Upper lobe of left lung (tissue), 6 donors: Measurements from ENCODE around the gene SIM2. TPM values are rescaled to one million over a fixed set of nuclear protein-coding genes. Genes with fewer than 3 reads are reported as not detected.
A peak's percentile ranks its signal among the peaks of the same experiment; 100 is the strongest.

Experiments used
- ATAC-seq, 2 donors: fragments of 200-7000 bp; cut with Tn5 transposase; one replicate each; pipeline ENCODE4 v1.9.1; 2022; ENCODE audit warnings: mild to moderate bottlenecking in 2 of 2, moderate library complexity in 2 of 2; ENCODE audit not compliant: low FRiP score in 2 of 2
- DNase-seq, 2 donors: peaks; one replicate each; pipeline ENCODE4 v3.0.0-alpha.2; 2019 to 2020
- H3K27ac ChIP-seq, 4 donors: fragments of 200-600 bp; sonication (generic); one replicate each; pipeline ENCODE4 v1.5.1; 2016 to 2019
- H3K27me3 ChIP-seq, 4 donors: fragments of 200-600 bp; sonication (generic); one replicate each; pipeline ENCODE4 v1.5.1; 2017 to 2019
- H3K36me3 ChIP-seq, 4 donors: fragments of 200-600 bp; sonication (generic); one replicate each; pipeline ENCODE4 v1.5.1; 2016 to 2019
- H3K4me1 ChIP-seq, 4 donors: fragments of 200-600 bp; sonication (generic); one replicate each; pipeline ENCODE4 v1.5.1; 2018 to 2019
- H3K4me3 ChIP-seq, 4 donors: fragments of 200-600 bp; sonication (generic); one replicate each; pipeline ENCODE4 v1.5.1; 2017 to 2019; ENCODE audit warnings: mild to moderate bottlenecking in 2 of 4, moderate library complexity in 1 of 4
- H3K9me3 ChIP-seq, 4 donors: fragments of 200-600 bp; sonication (generic); one replicate each; pipeline ENCODE4 v1.5.1; 2018 to 2019
- EP300 ChIP-seq, 4 donors: sonication (generic); formaldehyde crosslinking; IDR thresholded peaks; one replicate each; pipeline ENCODE4 v1.5.1; 2017; ENCODE audit warnings: antibody characterized with exemption in 4 of 4, control low read depth in 2 of 4
- POLR2A ChIP-seq, 4 donors: fragments of 450-650 bp; IDR thresholded peaks; one replicate each; pipeline ENCODE4 v1.5.1; 2016 to 2017; ENCODE audit warnings: antibody characterized with exemption in 4 of 4, mild to moderate bottlenecking in 2 of 4
- POLR2AphosphoS5 ChIP-seq, 2 donors: sonication (generic); formaldehyde crosslinking; IDR thresholded peaks; one replicate each; pipeline ENCODE4 v1.5.1; 2017; ENCODE audit warnings: antibody characterized with exemption in 2 of 2
- WGBS, 2 donors: methylation state at CpG; one replicate each; pipeline ENCODE4 v1.1.5; 2017 to 2018; 5-methylcytosine and 5-hydroxymethylcytosine counted together
- total RNA-seq, 6 donors: library from RNA; depleted of rRNA in 4 of 6; stranded (reverse); fragments of >200 nt in 4 of 6; gene quantifications; one replicate each; pipeline versions ENCODE4 v1.1.0 to v1.2.1, GENCODE V29; 2016 to 2021
- TF ChIP-seq, protein P1 (sequence below), 6 experiments: fragments of 450-650 bp in 4 of 6; fragments of 200-600 bp in 2 of 6; sonication (generic) in 2 of 6; IDR thresholded peaks; one replicate each; pipeline ENCODE4 v1.5.1; 2016 to 2019; ENCODE audit warnings: antibody characterized with exemption in 6 of 6
- donor health status: DM: no; HTN: no; CAD: no; lungs with moderate emphysema.
- donor health status: DM: no; HTN: yes; CAD: no; lungs with severe emphysema.

SIM2 gene
- total RNA-seq, 6 donors from 2014 or later, result 0.10 to 1.6 (median 0.50) TPM; not detected in 2

- Histone ChIP-seq H3K4me1 (peaks cover 0 to 8% (median 0%) of the 10 kb centered on the region in 4 donors), H3K27ac (no peak overlapping the region), H3K36me3 (no peaks in the 10 kb centered on the region), H3K4me3 (no peak overlapping the region), H3K27me3 (no peaks in the 10 kb centered on the region), H3K9me3 (no peaks in the 10 kb centered on the region)
- no peak for TF ChIP-seq EP300 (IDR thresholded peaks at IDR 0.05)
- no peak for TF ChIP-seq POLR2AphosphoS5 (IDR thresholded peaks at IDR 0.05)
- TF ChIP-seq, protein P1, sequence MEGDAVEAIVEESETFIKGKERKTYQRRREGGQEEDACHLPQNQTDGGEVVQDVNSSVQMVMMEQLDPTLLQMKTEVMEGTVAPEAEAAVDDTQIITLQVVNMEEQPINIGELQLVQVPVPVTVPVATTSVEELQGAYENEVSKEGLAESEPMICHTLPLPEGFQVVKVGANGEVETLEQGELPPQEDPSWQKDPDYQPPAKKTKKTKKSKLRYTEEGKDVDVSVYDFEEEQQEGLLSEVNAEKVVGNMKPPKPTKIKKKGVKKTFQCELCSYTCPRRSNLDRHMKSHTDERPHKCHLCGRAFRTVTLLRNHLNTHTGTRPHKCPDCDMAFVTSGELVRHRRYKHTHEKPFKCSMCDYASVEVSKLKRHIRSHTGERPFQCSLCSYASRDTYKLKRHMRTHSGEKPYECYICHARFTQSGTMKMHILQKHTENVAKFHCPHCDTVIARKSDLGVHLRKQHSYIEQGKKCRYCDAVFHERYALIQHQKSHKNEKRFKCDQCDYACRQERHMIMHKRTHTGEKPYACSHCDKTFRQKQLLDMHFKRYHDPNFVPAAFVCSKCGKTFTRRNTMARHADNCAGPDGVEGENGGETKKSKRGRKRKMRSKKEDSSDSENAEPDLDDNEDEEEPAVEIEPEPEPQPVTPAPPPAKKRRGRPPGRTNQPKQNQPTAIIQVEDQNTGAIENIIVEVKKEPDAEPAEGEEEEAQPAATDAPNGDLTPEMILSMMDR (IDR thresholded peaks at IDR 0.05), result no peak
- no peak for TF ChIP-seq POLR2A (IDR thresholded peaks at IDR 0.05)
- 91 to 92% methylated on average over 4 of the region's 4 CpGs for WGBS, 2 donors
- no peak for ATAC-seq
- no peak for DNase-seq
These were observed 40.9 kb upstream of the SIM2 start for GRCh38 chr21:36657999-36658398.

- no peak for DNase-seq
- peaks cover 0 to 8% (median 0%) of the 10 kb centered on the region in 4 donors for H3K4me1 ChIP-seq
- WGBS, 2 donors, result 80 to 84% methylated on average over 5 of the region's 5 CpGs
- H3K36me3 ChIP-seq, result no peaks in the 10 kb centered on the region
- no peak overlapping the region for H3K27ac ChIP-seq
- H3K4me3 ChIP-seq, result no peak overlapping the region
- H3K9me3 ChIP-seq, result no peaks in the 10 kb centered on the region
- no peaks in the 10 kb centered on the region for H3K27me3 ChIP-seq
- no peak for ATAC-seq
- TF ChIP-seq, protein P1 (IDR thresholded peaks at IDR 0.05), result no peak
- no peak for TF ChIP-seq EP300 (IDR thresholded peaks at IDR 0.05)
- TF ChIP-seq POLR2AphosphoS5 (IDR thresholded peaks at IDR 0.05), result no peak
- TF ChIP-seq POLR2A (IDR thresholded peaks at IDR 0.05), result no peak
These were observed 40.0 kb upstream of the SIM2 start for GRCh38 chr21:36658926-36659325.

DNA sequence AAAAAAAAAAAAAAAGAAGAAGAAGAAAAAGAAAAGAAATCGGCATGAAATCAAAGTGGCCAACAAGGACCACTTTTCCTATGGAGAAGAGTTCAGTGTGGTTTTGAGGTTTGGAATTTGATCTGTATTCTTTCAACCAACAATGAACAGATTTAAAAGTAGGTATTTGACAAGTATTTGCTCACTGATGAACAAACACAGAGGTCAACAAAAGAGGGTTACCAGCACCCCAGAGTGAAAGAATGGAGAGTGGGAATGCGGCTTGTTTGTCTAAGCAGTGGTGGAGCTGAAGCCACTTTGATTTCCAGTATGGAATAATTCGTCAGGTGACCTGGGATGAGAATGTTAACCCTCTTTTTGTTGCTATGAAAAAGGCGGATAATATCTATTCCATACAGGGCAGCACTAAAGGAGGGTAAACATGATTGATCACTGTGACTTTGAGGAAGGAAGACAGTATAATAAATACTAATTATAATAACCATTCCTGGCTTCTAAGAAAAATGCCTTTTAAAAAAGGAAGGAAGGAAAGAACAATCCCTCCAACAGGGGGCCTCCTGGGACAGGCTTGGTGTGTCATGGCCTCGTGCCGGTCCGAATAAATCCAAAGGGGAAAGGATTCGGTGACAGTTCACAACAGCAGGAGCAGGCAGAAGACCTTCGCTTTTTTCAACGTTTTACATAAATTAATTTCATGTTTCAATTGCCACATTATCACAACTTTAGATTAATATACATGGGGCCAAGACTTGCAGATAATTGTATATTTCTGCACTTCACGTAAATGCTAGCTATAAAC, 37.2 kb upstream of the SIM2 start:
- TF ChIP-seq, protein P1 (IDR thresholded peaks at IDR 0.05), result peak in 2 of 6 experiments; percentile 30
- no peak for TF ChIP-seq POLR2AphosphoS5 (IDR thresholded peaks at IDR 0.05)
- WGBS, 2 donors, result 30 to 35% methylated on average over 11 of the region's 11 CpGs
- Histone ChIP-seq H3K36me3 (no peaks in the 10 kb centered on the region), H3K4me1 (peaks cover 0 to 8% (median 0%) of the 10 kb centered on the region in 4 donors), H3K27me3 (no peaks in the 10 kb centered on the region), H3K9me3 (no peaks in the 10 kb centered on the region), H3K27ac (no peak overlapping the region), H3K4me3 (no peak overlapping the region)
- DNase-seq (peak in 1 of 2 donors; percentile 36), ATAC-seq (no peak)

DNA sequence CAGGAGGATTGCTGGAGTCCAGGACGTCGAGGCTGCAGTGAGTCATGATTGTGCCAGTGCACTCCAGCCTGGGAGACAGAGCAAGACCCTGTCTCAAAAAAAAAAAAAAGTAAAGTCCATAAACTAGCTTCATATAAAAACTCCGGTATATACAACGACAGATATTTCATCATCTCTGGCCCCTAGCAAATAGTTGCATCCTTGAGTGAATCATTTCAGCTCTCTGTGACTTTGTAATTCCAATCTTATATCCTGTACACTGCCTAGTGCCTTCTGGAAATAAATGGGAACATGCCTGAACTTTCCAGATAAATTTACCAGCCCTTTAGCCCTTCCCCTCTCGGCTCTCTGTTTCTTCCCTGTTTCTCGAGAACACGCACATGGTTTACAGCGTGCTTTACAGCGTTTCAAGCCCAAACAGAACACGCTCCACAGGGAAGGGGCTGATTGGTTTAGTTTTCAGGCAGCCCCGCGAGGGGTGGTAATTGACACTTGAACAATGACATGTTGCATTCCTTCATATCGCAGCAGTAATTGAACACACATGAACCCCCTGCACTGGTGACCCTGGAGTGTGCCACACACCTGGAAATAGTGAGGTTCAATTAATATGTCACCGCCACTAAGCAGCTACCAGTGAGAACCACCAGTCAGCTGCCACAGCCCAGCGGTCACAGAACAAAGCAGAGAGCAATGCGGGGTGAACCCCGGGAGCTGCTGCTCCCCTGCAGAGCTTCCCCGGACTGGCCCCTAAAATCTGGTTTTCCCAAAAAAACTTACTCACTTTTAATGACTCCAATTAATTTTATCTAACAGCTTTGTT, 35.7 kb upstream of the SIM2 start:
- H3K9me3 ChIP-seq, result no peaks in the 10 kb centered on the region
- DNase-seq (no peak), ATAC-seq (no peak)
- WGBS, 2 donors, result 49 to 50% methylated on average over 17 to 18 of the region's 18 CpGs
- H3K4me3 ChIP-seq, result no peak overlapping the region
- no peak overlapping the region for H3K27ac ChIP-seq
- no peaks in the 10 kb centered on the region for H3K27me3 ChIP-seq
- no peak for TF ChIP-seq POLR2A (IDR thresholded peaks at IDR 0.05)
- no peak for TF ChIP-seq POLR2AphosphoS5 (IDR thresholded peaks at IDR 0.05)
- TF ChIP-seq, protein P1 (IDR thresholded peaks at IDR 0.05), result no peak
- no peak for TF ChIP-seq EP300 (IDR thresholded peaks at IDR 0.05)
- peaks cover 0 to 8% (median 0%) of the 10 kb centered on the region in 4 donors for H3K4me1 ChIP-seq
- H3K36me3 ChIP-seq, result no peaks in the 10 kb centered on the region
